WTC11 (cell line): ENCODE data around the gene MORN5. TPM values are rescaled to one million over a fixed set of nuclear protein-coding genes. Genes with fewer than 3 reads are reported as not detected.

ENCODE experiments used
- ATAC-seq: fragments of 200-7000 bp; cut with Tn5 transposase; 2 replicates; pipeline ENCODE4 v1.10.0; 2021; ENCODE audit warnings: mild to moderate bottlenecking, moderate library complexity
- CTCF ChIA-PET: fragments of 300-600 bp; sonication (Branson Sonifier 250); formaldehyde crosslinking; loops from one replicate; lab custom pipeline; 2021; ENCODE audit warnings: antibody characterized with exemption; lab: Charles Lee
- POLR2A ChIA-PET: fragments of 350-600 bp; sonication (Branson Sonifier 250); formaldehyde crosslinking; loops from one replicate; lab custom pipeline; 2021; ENCODE audit warnings: antibody characterized with exemption; lab: Charles Lee
- DNase-seq: peaks from one replicate; pipeline ENCODE4 v3.0.0; 2021; ENCODE audit warnings: low spot score
- H3K27ac Mint-ChIP-seq: 2 replicates; pipeline ENCODE4 v1.8.0; 2021; ENCODE audit warnings: mixed read lengths
- H3K27me3 Mint-ChIP-seq: 2 replicates; pipeline ENCODE4 v1.8.0; 2021; ENCODE audit warnings: low read depth, mild to moderate bottlenecking, moderate library complexity, mixed read lengths
- H3K36me3 Mint-ChIP-seq: 2 replicates; pipeline ENCODE4 v1.8.0; 2021; ENCODE audit warnings: mixed read lengths
- H3K4me1 Mint-ChIP-seq: 2 replicates; pipeline ENCODE4 v1.8.0; 2022; ENCODE audit warnings: mixed read lengths
- H3K4me3 Mint-ChIP-seq: 2 replicates; pipeline ENCODE4 v1.8.0; 2021; ENCODE audit warnings: mild to moderate bottlenecking, moderate library complexity, mixed read lengths
- H3K9me3 Mint-ChIP-seq: 2 replicates; pipeline ENCODE4 v1.8.0; 2021; ENCODE audit warnings: mixed read lengths
- EMX1 ChIP-seq: fragments of 250-450 bp; sonication (Bioruptor Pico); IDR thresholded peaks from 2 replicates; pipeline ENCODE4 v1.8.0; 2021; ENCODE audit warnings: mild to moderate bottlenecking
- ETV6 ChIP-seq: sonication (generic); formaldehyde crosslinking; IDR thresholded peaks from 2 replicates; pipeline ENCODE4 v1.8.1; 2022; ENCODE audit warnings: mild to moderate bottlenecking, missing genetic modification reagents
- IRF2 ChIP-seq: sonication (generic); formaldehyde crosslinking; IDR thresholded peaks from 2 replicates; pipeline ENCODE4 v1.8.0; 2022; ENCODE audit warnings: low read depth, missing genetic modification reagents, borderline replicate concordance
- KAT7 ChIP-seq: sonication (generic); formaldehyde crosslinking; IDR thresholded peaks from 2 replicates; pipeline ENCODE4 v1.8.1; 2023; ENCODE audit warnings: missing genetic modification reagents, mild to moderate bottlenecking, borderline replicate concordance
- NR2C2 ChIP-seq: sonication (generic); formaldehyde crosslinking; IDR thresholded peaks from 2 replicates; pipeline ENCODE4 v1.8.0; 2022; ENCODE audit warnings: mild to moderate bottlenecking, missing genetic modification reagents
- OVOL2 ChIP-seq: fragments of 250-450 bp; sonication (Bioruptor Pico); IDR thresholded peaks from 2 replicates; pipeline ENCODE4 v1.9.0; 2021; ENCODE audit warnings: mild to moderate bottlenecking, borderline replicate concordance
- SOX15 ChIP-seq: fragments of 250-450 bp; sonication (Bioruptor Pico); IDR thresholded peaks from 2 replicates; pipeline ENCODE4 v1.9.0; 2021; ENCODE audit warnings: mild to moderate bottlenecking
- ZNF138 ChIP-seq: sonication (generic); formaldehyde crosslinking; conservative IDR thresholded peaks from 2 replicates; pipeline ENCODE4 v1.8.1; 2022; ENCODE audit warnings: mild to moderate bottlenecking, moderate library complexity, missing genetic modification reagents
- ZNF317 ChIP-seq: sonication (generic); formaldehyde crosslinking; IDR thresholded peaks from 2 replicates; pipeline ENCODE4 v1.8.1; 2023; ENCODE audit warnings: low read depth, mild to moderate bottlenecking, moderate library complexity, missing genetic modification reagents, borderline replicate concordance
- ZNF396 ChIP-seq: fragments of 250-450 bp; sonication (Bioruptor Pico); IDR thresholded peaks from 2 replicates; pipeline ENCODE4 v1.8.0; 2021; ENCODE audit warnings: mild to moderate bottlenecking, moderate library complexity, borderline replicate concordance
- ZNF416 ChIP-seq: fragments of 250-450 bp; sonication (Bioruptor Pico); IDR thresholded peaks from 2 replicates; pipeline ENCODE4 v1.9.0; 2021; ENCODE audit warnings: mild to moderate bottlenecking, inconsistent platforms
- total RNA-seq: library from RNA; stranded (reverse); gene quantifications from 3 replicates; pipeline ENCODE4 v1.2.3, GENCODE V29; 2021
- TF ChIP-seq, protein P1 (sequence below): sonication (generic); formaldehyde crosslinking; IDR thresholded peaks from 2 replicates; pipeline ENCODE4 v1.8.1; 2023; ENCODE audit warnings: mild to moderate bottlenecking, missing genetic modification reagents
- TF ChIP-seq, protein P2 (sequence below): fragments of 250-450 bp; sonication (Bioruptor Pico); IDR thresholded peaks from 2 replicates; pipeline ENCODE4 v1.9.0; 2021; ENCODE audit warnings: mild to moderate bottlenecking
- TF ChIP-seq, protein P3 (sequence below): sonication (generic); formaldehyde crosslinking; conservative IDR thresholded peaks from 2 replicates; pipeline ENCODE4 v1.8.1; 2022; ENCODE audit warnings: mild to moderate bottlenecking, missing genetic modification reagents
- TF ChIP-seq, protein P4 (sequence below): fragments of 250-450 bp; sonication (Bioruptor Pico); IDR thresholded peaks from 2 replicates; pipeline ENCODE4 v1.9.0; 2021; ENCODE audit warnings: mild to moderate bottlenecking, borderline replicate concordance
- TF ChIP-seq, protein P5 (sequence below): fragments of 250-450 bp; sonication (Bioruptor Pico); IDR thresholded peaks from 2 replicates; pipeline ENCODE4 v2.1.2; 2022; ENCODE audit warnings: mild to moderate bottlenecking, moderate library complexity

Gene MORN5
- total RNA-seq, 1 experiment from 2014 or later = not detected

DNA sequence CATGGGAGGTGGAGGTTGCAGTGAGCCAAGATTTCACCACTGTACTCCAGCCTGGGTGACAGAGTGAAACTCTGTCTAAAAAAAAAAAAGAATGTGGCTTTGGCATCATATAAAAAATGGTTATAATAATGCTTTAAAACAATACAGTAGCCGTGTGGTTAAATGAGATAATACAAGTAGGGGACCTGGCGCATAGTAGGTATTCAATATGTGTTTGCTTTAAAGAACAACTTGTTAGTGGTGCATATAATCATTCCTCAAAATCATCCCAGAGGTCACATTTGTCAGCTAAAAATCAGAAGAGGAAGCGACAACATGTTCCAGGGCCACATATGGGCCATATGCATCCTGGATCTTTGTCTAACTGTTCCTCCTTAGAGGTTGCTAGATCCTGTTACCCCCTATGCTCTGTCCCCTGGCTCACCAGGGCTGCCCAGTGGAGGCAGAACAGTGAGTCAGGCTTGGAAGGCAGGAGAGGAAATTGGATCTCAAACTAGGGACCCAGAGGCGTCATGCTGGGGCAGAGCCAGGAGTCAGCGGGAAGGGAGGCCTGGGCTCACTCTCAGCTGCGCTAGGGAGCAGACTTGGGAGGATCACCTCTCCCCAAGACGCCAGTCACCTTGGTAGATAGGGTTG lies 41.4 kb downstream of the MORN5 start:
- Mint-ChIP-seq H3K27ac (no peak overlapping the region; the same call in 1 of the 2 replicates), H3K36me3 (no peaks in the 10 kb centered on the region), H3K4me1 (peaks cover 23% of the 10 kb centered on the region), H3K9me3 (no peaks in the 10 kb centered on the region), H3K27me3 (no peaks in the 10 kb centered on the region; the same call in 1 of the 2 replicates), H3K4me3 (no peak overlapping the region)
- DNase-seq (no peak), ATAC-seq (no peak)
- POLR2A ChIA-PET = no interaction called here
- CTCF ChIA-PET = interaction anchor here (0.7 kb wide), 1 partner anchor 76 kb away, joined by 3 read pairs; no protein-coding TSS in a partner anchor
- TF ChIP-seq EMX1 = no peak
- TF ChIP-seq, protein P1, sequence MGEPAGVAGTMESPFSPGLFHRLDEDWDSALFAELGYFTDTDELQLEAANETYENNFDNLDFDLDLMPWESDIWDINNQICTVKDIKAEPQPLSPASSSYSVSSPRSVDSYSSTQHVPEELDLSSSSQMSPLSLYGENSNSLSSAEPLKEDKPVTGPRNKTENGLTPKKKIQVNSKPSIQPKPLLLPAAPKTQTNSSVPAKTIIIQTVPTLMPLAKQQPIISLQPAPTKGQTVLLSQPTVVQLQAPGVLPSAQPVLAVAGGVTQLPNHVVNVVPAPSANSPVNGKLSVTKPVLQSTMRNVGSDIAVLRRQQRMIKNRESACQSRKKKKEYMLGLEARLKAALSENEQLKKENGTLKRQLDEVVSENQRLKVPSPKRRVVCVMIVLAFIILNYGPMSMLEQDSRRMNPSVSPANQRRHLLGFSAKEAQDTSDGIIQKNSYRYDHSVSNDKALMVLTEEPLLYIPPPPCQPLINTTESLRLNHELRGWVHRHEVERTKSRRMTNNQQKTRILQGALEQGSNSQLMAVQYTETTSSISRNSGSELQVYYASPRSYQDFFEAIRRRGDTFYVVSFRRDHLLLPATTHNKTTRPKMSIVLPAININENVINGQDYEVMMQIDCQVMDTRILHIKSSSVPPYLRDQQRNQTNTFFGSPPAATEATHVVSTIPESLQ (CRISPR knock-in tag) = no peak

DNA sequence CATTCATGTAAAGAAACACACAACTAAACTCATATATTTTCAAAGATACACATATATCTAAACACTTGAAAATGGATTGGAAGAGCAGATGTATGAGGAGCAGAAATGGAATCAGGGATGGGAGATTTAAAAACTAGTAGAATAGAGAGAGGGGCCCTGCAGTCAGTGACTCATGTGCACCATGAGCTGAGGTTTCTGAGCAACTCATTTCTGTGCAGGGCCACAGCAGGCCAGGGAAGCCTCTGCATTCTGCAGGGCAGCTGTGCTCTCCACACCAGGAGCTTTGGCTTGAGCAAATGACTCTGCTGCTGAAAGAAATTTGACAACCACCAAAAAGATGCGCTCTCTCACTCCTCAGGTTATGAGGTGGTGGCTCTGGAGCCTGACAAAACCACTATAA lies 41.9 kb downstream of the MORN5 start:
- no peak for ATAC-seq
- Mint-ChIP-seq H3K9me3 (no peaks in the 10 kb centered on the region), H3K4me3 (no peak overlapping the region), H3K36me3 (no peaks in the 10 kb centered on the region), H3K27me3 (no peaks in the 10 kb centered on the region; the same call in 1 of the 2 replicates), H3K27ac (no peak overlapping the region)
- TF ChIP-seq, protein P2, sequence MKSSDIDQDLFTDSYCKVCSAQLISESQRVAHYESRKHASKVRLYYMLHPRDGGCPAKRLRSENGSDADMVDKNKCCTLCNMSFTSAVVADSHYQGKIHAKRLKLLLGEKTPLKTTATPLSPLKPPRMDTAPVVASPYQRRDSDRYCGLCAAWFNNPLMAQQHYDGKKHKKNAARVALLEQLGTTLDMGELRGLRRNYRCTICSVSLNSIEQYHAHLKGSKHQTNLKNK (CRISPR knock-in tag) = no peak
- TF ChIP-seq ETV6 (CRISPR knock-in tag) (no peak), ZNF416 (CRISPR knock-in tag) (no peak), OVOL2 (CRISPR knock-in tag) (no peak), KAT7 (no peak), ZNF317 (CRISPR knock-in tag) (no peak), IRF2 (CRISPR knock-in tag) (no peak), SOX15 (CRISPR knock-in tag) (no peak), ZNF138 (no peak), NR2C2 (CRISPR knock-in tag) (no peak), ZNF396 (no peak)
- TF ChIP-seq, protein P3, sequence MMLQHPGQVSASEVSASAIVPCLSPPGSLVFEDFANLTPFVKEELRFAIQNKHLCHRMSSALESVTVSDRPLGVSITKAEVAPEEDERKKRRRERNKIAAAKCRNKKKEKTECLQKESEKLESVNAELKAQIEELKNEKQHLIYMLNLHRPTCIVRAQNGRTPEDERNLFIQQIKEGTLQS = no peak
- TF ChIP-seq, protein P4, sequence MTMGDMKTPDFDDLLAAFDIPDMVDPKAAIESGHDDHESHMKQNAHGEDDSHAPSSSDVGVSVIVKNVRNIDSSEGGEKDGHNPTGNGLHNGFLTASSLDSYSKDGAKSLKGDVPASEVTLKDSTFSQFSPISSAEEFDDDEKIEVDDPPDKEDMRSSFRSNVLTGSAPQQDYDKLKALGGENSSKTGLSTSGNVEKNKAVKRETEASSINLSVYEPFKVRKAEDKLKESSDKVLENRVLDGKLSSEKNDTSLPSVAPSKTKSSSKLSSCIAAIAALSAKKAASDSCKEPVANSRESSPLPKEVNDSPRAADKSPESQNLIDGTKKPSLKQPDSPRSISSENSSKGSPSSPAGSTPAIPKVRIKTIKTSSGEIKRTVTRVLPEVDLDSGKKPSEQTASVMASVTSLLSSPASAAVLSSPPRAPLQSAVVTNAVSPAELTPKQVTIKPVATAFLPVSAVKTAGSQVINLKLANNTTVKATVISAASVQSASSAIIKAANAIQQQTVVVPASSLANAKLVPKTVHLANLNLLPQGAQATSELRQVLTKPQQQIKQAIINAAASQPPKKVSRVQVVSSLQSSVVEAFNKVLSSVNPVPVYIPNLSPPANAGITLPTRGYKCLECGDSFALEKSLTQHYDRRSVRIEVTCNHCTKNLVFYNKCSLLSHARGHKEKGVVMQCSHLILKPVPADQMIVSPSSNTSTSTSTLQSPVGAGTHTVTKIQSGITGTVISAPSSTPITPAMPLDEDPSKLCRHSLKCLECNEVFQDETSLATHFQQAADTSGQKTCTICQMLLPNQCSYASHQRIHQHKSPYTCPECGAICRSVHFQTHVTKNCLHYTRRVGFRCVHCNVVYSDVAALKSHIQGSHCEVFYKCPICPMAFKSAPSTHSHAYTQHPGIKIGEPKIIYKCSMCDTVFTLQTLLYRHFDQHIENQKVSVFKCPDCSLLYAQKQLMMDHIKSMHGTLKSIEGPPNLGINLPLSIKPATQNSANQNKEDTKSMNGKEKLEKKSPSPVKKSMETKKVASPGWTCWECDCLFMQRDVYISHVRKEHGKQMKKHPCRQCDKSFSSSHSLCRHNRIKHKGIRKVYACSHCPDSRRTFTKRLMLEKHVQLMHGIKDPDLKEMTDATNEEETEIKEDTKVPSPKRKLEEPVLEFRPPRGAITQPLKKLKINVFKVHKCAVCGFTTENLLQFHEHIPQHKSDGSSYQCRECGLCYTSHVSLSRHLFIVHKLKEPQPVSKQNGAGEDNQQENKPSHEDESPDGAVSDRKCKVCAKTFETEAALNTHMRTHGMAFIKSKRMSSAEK = no peak
- TF ChIP-seq, protein P5, sequence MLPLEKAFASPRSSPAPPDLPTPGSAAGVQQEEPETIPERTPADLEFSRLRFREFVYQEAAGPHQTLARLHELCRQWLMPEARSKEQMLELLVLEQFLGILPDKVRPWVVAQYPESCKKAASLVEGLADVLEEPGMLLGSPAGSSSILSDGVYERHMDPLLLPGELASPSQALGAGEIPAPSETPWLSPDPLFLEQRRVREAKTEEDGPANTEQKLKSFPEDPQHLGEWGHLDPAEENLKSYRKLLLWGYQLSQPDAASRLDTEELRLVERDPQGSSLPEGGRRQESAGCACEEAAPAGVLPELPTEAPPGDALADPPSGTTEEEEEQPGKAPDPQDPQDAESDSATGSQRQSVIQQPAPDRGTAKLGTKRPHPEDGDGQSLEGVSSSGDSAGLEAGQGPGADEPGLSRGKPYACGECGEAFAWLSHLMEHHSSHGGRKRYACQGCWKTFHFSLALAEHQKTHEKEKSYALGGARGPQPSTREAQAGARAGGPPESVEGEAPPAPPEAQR = no peak
- TF ChIP-seq, all 79 proteins: peak for 0
- ChIA-PET POLR2A (no interaction called here), CTCF (interaction anchor here (0.7 kb wide), 1 partner anchor 77 kb away, joined by 3 read pairs; no protein-coding TSS in a partner anchor)
- H3K4me1 Mint-ChIP-seq = peaks cover 23% of the 10 kb centered on the region
- no peak for DNase-seq
